ENCODE results near the gene HYAL2.

DNA sequence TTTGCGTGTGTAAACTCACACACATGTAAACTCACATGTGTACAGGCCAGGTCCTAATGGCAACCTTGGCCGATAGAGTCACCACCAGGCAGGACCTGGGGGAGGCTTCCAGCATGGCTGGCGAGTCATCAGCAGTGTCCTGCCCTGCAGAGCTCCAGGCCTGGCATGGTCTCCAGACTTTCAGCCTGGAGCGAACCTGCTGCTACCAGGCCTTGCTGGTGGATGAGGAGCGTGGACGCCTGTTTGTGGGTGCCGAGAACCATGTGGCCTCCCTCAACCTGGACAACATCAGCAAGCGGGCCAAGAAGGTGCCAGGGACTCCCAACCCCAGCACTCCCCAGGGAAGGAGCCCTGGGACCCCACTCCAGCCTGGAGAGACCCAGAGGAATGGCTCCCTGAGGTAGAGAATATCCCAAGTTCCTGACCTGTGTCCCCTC is 52.5 kb downstream of the HYAL2 start:
- TF ChIP-seq EZH2 (IDR thresholded peaks at IDR 0.05; ENCODE audit: insufficient read depth, poor library complexity, severe bottlenecking) = no peak
- no peak for TF ChIP-seq EZH2phosphoT487 (IDR thresholded peaks at IDR 0.05; ENCODE audit: insufficient read depth, low read depth)

Measured in GM23248 (cell line).